ENCODE results near the gene RAPGEF1. TPM values are rescaled to one million over a fixed set of nuclear protein-coding genes. Genes with fewer than 3 reads are reported as not detected.

RAPGEF1 gene
- total RNA-seq, 1 donor from 2014 or later: 73.1 TPM

DNA sequence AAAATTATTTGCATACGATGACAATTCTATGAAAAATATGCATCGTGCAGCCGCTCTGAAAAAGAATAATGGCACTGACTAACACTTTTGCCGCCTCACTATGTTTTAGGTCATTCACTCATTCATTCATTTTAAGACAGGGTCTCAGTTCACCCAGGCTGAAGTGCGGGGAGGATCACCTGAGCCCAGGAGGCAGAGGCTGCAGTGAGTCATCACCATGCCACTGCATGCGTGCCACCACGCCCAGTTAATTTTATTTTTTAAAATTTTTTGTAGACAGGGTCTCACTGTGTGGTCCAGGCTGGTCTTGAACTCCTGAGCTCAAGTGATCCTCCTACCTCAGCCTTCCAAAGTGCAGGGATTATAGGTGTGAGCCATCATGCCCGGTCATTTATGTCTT lies 37.0 kb downstream of the RAPGEF1 start:
- no peaks in the 10 kb centered on the region for H3K27me3 Mint-ChIP-seq (ENCODE audit: low read depth)
- H3K9me3 Mint-ChIP-seq (ENCODE audit: low read depth): no peaks in the 10 kb centered on the region
- peaks cover 21% of the 10 kb centered on the region for H3K4me1 Mint-ChIP-seq (ENCODE audit: low read depth)
- no peak overlapping the region for H3K4me3 Mint-ChIP-seq (ENCODE audit: unreplicated experiment)
- no peak overlapping the region for H3K27ac Mint-ChIP-seq (ENCODE audit: unreplicated experiment)
- no peak for DNase-seq (ENCODE audit: low spot score)
- H3K36me3 Mint-ChIP-seq (ENCODE audit: low read depth): no peaks in the 10 kb centered on the region
- TF ChIP-seq, protein P1, sequence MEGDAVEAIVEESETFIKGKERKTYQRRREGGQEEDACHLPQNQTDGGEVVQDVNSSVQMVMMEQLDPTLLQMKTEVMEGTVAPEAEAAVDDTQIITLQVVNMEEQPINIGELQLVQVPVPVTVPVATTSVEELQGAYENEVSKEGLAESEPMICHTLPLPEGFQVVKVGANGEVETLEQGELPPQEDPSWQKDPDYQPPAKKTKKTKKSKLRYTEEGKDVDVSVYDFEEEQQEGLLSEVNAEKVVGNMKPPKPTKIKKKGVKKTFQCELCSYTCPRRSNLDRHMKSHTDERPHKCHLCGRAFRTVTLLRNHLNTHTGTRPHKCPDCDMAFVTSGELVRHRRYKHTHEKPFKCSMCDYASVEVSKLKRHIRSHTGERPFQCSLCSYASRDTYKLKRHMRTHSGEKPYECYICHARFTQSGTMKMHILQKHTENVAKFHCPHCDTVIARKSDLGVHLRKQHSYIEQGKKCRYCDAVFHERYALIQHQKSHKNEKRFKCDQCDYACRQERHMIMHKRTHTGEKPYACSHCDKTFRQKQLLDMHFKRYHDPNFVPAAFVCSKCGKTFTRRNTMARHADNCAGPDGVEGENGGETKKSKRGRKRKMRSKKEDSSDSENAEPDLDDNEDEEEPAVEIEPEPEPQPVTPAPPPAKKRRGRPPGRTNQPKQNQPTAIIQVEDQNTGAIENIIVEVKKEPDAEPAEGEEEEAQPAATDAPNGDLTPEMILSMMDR (IDR thresholded peaks at IDR 0.05): no peak

DNA sequence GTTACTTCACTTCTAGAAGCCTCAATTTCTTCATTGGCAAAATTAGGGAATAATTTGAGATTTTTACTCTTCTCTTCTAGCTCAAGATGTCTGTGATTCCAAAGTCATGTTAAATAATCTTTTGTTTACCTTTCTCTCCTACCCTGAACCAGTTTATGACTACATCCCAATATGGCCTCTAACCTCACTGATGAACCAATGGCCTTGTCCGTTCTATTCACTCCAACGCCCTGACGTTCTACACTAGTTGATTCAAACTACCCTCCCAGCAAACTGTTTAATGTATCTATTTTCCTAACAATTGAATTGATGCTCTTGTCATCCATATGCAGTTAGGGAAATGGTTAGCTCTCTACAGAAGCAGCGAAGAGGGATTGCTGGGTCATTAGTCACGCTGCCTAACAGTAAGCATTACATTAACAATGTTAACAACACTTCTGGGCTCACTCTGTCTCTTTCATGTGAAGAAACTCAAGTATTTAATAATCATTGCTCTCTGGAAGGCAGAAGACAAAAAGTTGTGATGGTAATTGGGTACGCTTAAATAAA lies 38.0 kb downstream of the RAPGEF1 start:
- no peaks in the 10 kb centered on the region for H3K9me3 Mint-ChIP-seq (ENCODE audit: low read depth)
- TF ChIP-seq, protein P1 (IDR thresholded peaks at IDR 0.05): no peak
- no peak for DNase-seq (ENCODE audit: low spot score)
- H3K27ac Mint-ChIP-seq (ENCODE audit: unreplicated experiment): no peak overlapping the region
- peaks cover 24% of the 10 kb centered on the region for H3K4me1 Mint-ChIP-seq (ENCODE audit: low read depth)
- no peaks in the 10 kb centered on the region for H3K36me3 Mint-ChIP-seq (ENCODE audit: low read depth)
- no peaks in the 10 kb centered on the region for H3K27me3 Mint-ChIP-seq (ENCODE audit: low read depth)
- H3K4me3 Mint-ChIP-seq (ENCODE audit: unreplicated experiment): no peak overlapping the region

DNA sequence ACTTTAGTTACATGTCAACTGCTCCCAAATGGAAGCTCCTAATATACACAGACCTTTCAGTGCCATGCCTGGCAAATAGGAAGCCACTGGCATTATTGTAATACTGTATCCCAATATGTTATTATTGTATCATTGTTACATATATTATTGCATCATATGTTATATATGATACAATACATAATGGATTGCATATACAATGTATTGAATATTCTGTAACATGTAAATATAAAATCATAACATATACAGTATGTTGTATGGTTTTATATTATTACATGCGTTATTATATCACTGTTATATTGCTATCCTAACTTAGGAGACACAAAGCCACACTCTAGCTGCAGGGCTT lies 38.5 kb downstream of the RAPGEF1 start:
- peaks cover 25% of the 10 kb centered on the region for H3K4me1 Mint-ChIP-seq (ENCODE audit: low read depth)
- H3K4me3 Mint-ChIP-seq (ENCODE audit: unreplicated experiment): no peak overlapping the region
- TF ChIP-seq, protein P1 (IDR thresholded peaks at IDR 0.05): no peak
- no peaks in the 10 kb centered on the region for H3K36me3 Mint-ChIP-seq (ENCODE audit: low read depth)
- no peak for DNase-seq (ENCODE audit: low spot score)
- no peaks in the 10 kb centered on the region for H3K9me3 Mint-ChIP-seq (ENCODE audit: low read depth)
- no peak overlapping the region for H3K27ac Mint-ChIP-seq (ENCODE audit: unreplicated experiment)
- H3K27me3 Mint-ChIP-seq (ENCODE audit: low read depth): no peaks in the 10 kb centered on the region

DNA sequence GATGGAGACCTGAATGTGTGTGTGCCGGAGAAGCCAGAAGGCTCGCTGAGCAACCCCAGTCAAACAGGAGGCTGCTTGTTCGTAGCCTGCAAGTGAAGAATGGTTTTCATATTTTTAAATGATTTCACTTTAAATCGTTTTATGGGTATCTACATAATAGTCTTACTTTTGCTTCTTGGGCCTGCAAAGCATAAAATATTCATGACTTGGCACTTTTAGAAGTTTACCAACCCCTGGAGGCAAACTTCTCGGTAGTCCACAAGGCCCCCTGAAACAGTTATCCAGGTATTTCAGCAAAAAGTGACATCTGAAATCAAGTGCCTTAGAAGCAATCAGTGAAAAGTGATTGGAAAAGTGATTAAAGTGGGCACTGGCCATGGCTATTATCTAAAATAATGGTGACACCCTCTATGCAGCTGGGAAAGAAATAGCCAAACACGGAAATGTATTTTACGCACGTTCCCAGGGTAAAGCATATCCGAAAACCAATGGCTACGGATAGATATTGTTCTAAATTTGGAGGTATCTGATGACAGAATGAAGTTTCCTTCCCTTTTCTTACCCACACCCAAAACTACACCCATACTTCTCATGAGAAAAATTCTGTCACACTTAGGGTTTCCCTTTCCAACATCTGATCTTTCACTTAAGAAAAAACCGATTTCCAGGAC lies 39.0 kb downstream of the RAPGEF1 start:
- no peaks in the 10 kb centered on the region for H3K27me3 Mint-ChIP-seq (ENCODE audit: low read depth)
- H3K9me3 Mint-ChIP-seq (ENCODE audit: low read depth): no peaks in the 10 kb centered on the region
- DNase-seq (ENCODE audit: low spot score): no peak
- TF ChIP-seq, protein P1 (IDR thresholded peaks at IDR 0.05): no peak
- H3K36me3 Mint-ChIP-seq (ENCODE audit: low read depth): no peaks in the 10 kb centered on the region
- no peak overlapping the region for H3K4me3 Mint-ChIP-seq (ENCODE audit: unreplicated experiment)
- no peak overlapping the region for H3K27ac Mint-ChIP-seq (ENCODE audit: unreplicated experiment)
- H3K4me1 Mint-ChIP-seq (ENCODE audit: low read depth): peaks cover 25% of the 10 kb centered on the region

DNA sequence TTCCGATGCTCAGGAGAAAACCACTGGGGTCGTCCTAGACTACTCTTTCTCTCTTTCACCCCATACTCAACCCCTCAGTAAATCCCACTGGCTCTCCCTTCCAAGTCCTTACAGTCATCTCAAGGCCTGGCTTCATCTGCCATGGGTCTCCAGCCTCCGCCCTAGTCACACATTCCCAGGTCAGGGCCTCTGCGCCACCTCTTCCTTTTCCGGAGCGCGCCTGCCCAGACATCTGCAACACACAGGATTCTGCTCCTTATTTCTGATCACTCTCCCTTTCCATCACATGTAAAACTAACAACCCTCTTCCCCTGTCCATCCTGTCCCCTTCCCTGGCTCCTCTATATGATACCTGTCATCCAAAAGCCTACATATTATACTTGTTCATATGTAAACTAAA lies 39.8 kb downstream of the RAPGEF1 start:
- Mint-ChIP-seq H3K27me3 (ENCODE audit: low read depth) (no peaks in the 10 kb centered on the region), H3K9me3 (ENCODE audit: low read depth) (no peaks in the 10 kb centered on the region), H3K4me1 (ENCODE audit: low read depth) (peaks cover 25% of the 10 kb centered on the region), H3K36me3 (ENCODE audit: low read depth) (no peaks in the 10 kb centered on the region), H3K27ac (ENCODE audit: unreplicated experiment) (no peak overlapping the region), H3K4me3 (ENCODE audit: unreplicated experiment) (no peak overlapping the region)
- TF ChIP-seq, protein P1 (IDR thresholded peaks at IDR 0.05): no peak
- DNase-seq (ENCODE audit: low spot score): no peak

All from chondrocyte (in vitro differentiated cells).